K562 (cell line): Measurements from ENCODE around the gene AKT2. TPM values are rescaled to one million over a fixed set of nuclear protein-coding genes. Genes with fewer than 3 reads are reported as not detected.

ENCODE experiments used
- BHLHE40 ChIP-seq: IDR thresholded peaks from 2 replicates; pipeline ENCODE4 v1.6.1; 2011; ENCODE audit warnings: low read length, improper control_type of control experiment
- E2F3 ChIP-seq: fragments of 250-450 bp; sonication (Bioruptor Pico); IDR thresholded peaks from 2 replicates; pipeline ENCODE4 v1.4.0; 2020; ENCODE audit warnings: mild to moderate bottlenecking
- EP300 ChIP-seq: IDR thresholded peaks from 2 replicates; pipeline ENCODE4 v1.6.1; 2012; ENCODE audit warnings: low read length, improper control_type of control experiment
- FOS ChIP-seq: IDR thresholded peaks from 3 replicates; pipeline ENCODE4 v1.6.1; 2011; ENCODE audit not compliant: insufficient read length; ENCODE audit errors: extremely low read depth
- FOSL1 ChIP-seq: fragments of 200-800 bp; sonication (Bioruptor generic); conservative IDR thresholded peaks from 2 replicates; pipeline ENCODE4 v1.6.1; 2016; ENCODE audit warnings: missing genetic modification characterization, missing compliant biosample characterization
- HMBOX1 ChIP-seq: sonication (generic); IDR thresholded peaks from 2 replicates; pipeline ENCODE4 v1.6.1; 2016
- JUN ChIP-seq, 2 experiments: sonication (generic) in 1 of 2; formaldehyde crosslinking in 1 of 2; IDR thresholded peaks; 2 replicates each; pipeline versions ENCODE4 v1.6.1 to v1.8.0; 2012 to 2022; ENCODE audit warnings: borderline replicate concordance in 2 of 2, mild to moderate bottlenecking in 2 of 2, improper control_type of control experiment in 1 of 2, low read depth in 1 of 2, low read length in 1 of 2, missing genetic modification reagents in 1 of 2
- LEF1 ChIP-seq: fragments of 450-650 bp; IDR thresholded peaks from 2 replicates; pipeline ENCODE4 v1.6.1; 2016; ENCODE audit warnings: mild to moderate bottlenecking
- MAFF ChIP-seq: IDR thresholded peaks from 2 replicates; pipeline ENCODE4 v1.6.1; 2012; ENCODE audit warnings: low read length, improper control_type of control experiment
- MITF ChIP-seq: IDR thresholded peaks from 2 replicates; pipeline ENCODE4 v1.6.1; 2014; ENCODE audit warnings: antibody characterized with exemption
- NFIC ChIP-seq: fragments of 450-650 bp; IDR thresholded peaks from 2 replicates; pipeline ENCODE4 v1.6.1; 2017; ENCODE audit warnings: mild to moderate bottlenecking, inconsistent platforms
- NR2F6 ChIP-seq: fragments of 450-650 bp; formaldehyde crosslinking; IDR thresholded peaks from 2 replicates; pipeline ENCODE4 v1.4.0; 2020; ENCODE audit warnings: mild to moderate bottlenecking
- NR3C1 ChIP-seq: sonication (generic); formaldehyde crosslinking; IDR thresholded peaks from 2 replicates; pipeline ENCODE4 v1.8.1; 2022; ENCODE audit warnings: missing genetic modification reagents
- PREB ChIP-seq: sonication (generic); formaldehyde crosslinking; IDR thresholded peaks from 2 replicates; pipeline ENCODE4 v1.8.1; 2023; ENCODE audit warnings: mild to moderate bottlenecking, missing genetic modification reagents
- RCOR1 ChIP-seq, 2 experiments: IDR thresholded peaks; 2 replicates each; pipeline ENCODE4 v1.6.1; 2012; ENCODE audit warnings: low read depth in 2 of 2, low read length in 2 of 2, borderline replicate concordance in 1 of 2, improper control_type of control experiment in 1 of 2
- SLC30A9 ChIP-seq: fragments of 250-450 bp; sonication (Bioruptor Pico); IDR thresholded peaks from 2 replicates; pipeline ENCODE4 v1.8.0; 2022; ENCODE audit warnings: mild to moderate bottlenecking, moderate library complexity
- TEAD4 ChIP-seq, 2 experiments: sonication (generic) in 1 of 2; formaldehyde crosslinking in 1 of 2; IDR thresholded peaks; 2 replicates each; pipeline versions ENCODE4 v1.6.1 to v1.8.0; 2012 to 2022; ENCODE audit warnings: borderline replicate concordance in 1 of 2, inconsistent platforms in 1 of 2, low read length in 1 of 2, mild to moderate bottlenecking in 1 of 2, missing genetic modification reagents in 1 of 2
- ZNF24 ChIP-seq: fragments of 450-650 bp; IDR thresholded peaks from 2 replicates; pipeline ENCODE4 v1.6.1; 2016
- ZNF263 ChIP-seq: sonication (generic); formaldehyde crosslinking; IDR thresholded peaks from 2 replicates; pipeline ENCODE4 v1.8.0; 2022; ENCODE audit warnings: mild to moderate bottlenecking, missing genetic modification reagents, borderline replicate concordance
- polyA plus RNA-seq, 8 experiments: library from polyadenylated mRNA; depleted of rRNA in 4 of 8; stranded (reverse) in 5 of 8; unstranded in 3 of 8; fragments of >200 nt; fragmentation: Nextera tagmentation in 2 of 8; fragmentation: Illumina TruSeq in 1 of 8; extraction: Ambion mirVana in 2 of 8; extraction: Trizol in 1 of 8; gene quantifications; 2 replicates each; pipeline versions ENCODE4 v1.2.1 to v1.2.3, GENCODE V29; 2011 to 2014; ENCODE audit warnings: inconsistent platforms in 1 of 8, missing spikeins in 1 of 8
- total RNA-seq, 7 experiments: library from RNA; depleted of rRNA in 6 of 7; stranded (reverse); fragments of >200 nt in 6 of 7; fragmentation: Illumina TruSeq in 2 of 7; extraction: Trizol in 2 of 7; gene quantifications; 2 replicates each; pipeline versions ENCODE4 v1.2.1 to v1.2.3, GENCODE V29; 2011 to 2021; ENCODE audit warnings: low replicate concordance in 1 of 7

The AKT2 gene
- total and polyA plus RNA-seq, 9 of the 15 experiments (the other 6 are each of a cell fraction or from before 2014, with no cell fraction given) = 1.1 to 132 (median 67.7) TPM

- TF ChIP-seq MITF (peak; percentile 53; the same call in 1 of the 2 replicates), RCOR1 (IDR thresholded peaks at IDR 0.05; ENCODE audit: borderline replicate concordance in 1 of 2, low read depth in 2 of 2, low read length in 2 of 2) (peak in 1 of 2 experiments; percentile 15; a peak in 1 of 4 replicates), NR3C1 (CRISPR knock-in tag) (no peak), ZNF24 (peak; percentile 94), HMBOX1 (no peak), TEAD4 (IDR thresholded peaks at IDR 0.05; ENCODE audit: low read length) (peak; percentile 19; the same call in 1 of the 2 replicates), TEAD4 (CRISPR knock-in tag; IDR thresholded peaks at IDR 0.05; ENCODE audit: borderline replicate concordance) (no peak), MAFF (0 out of 2 replicates have a peak, but pooled peaks have one; percentile 18), LEF1 (no peak), FOS (peak; percentile 16), BHLHE40 (peak; percentile 65), NFIC (peak; percentile 90), SLC30A9 (CRISPR knock-in tag) (no peak), PREB (no peak), FOSL1 (tag) (peak; percentile 97), EP300 (peak; percentile 40; the same call in 1 of the 2 replicates), E2F3 (no peak), JUN (IDR thresholded peaks at IDR 0.05; ENCODE audit: borderline replicate concordance, low read depth, low read length) (peak; percentile 81), JUN (CRISPR knock-in tag; IDR thresholded peaks at IDR 0.05; ENCODE audit: borderline replicate concordance) (no peak), NR2F6 (CRISPR knock-in tag) (no peak), ZNF263 (CRISPR knock-in tag) (no peak)
Observed at GRCh38 chr19:40219721-40220276, 65.3 kb downstream of the AKT2 start (continued).
